ENCODE data around the gene TNFRSF14. TPM values are rescaled to one million over a fixed set of nuclear protein-coding genes. Genes with fewer than 3 reads are reported as not detected.
"Not testable (repeated sequence)": the region's sequence is repeated elsewhere in the genome, so short reads cannot be mapped to it uniquely, and the experiment has no call there.

Gene TNFRSF14
- total and polyA plus RNA-seq, 2 of the 13 experiments (the other 11 are each of a cell fraction or from before 2014, with no cell fraction given), result 11.9 to 49.9 TPM

DNA sequence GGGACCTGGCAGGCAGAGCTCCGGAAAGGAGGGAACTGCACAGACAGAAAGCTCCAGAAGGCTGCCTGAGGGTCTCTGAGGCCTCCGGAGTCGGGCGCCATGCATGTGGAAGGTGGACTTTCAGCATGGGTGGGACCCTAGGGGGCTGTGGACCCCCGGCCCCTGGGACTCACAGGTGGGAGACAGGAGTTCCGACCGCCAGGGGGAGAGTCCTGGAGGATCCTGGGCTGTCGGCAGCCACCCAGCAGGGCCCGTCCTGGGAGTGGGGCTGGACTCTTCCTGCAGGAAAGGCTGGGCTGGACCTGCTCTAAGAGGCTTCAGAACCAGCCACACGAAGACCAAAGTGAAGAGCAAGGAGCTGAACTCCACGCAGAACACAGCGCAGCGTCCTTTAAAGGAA lies 13.5 kb downstream of the TNFRSF14 start:
- H4K20me1 ChIP-seq (ENCODE audit: insufficient read depth, low read length); H3K4me3 ChIP-seq (replicated peaks in 1 of 3; ENCODE audit: insufficient read depth in 1 of 3, low read depth in 2 of 3, low read length in 3 of 3); H3K4me2 ChIP-seq (ENCODE audit: low read depth, low read length); intact Hi-C loops (cut with micrococcal nuclease; ENCODE audit: unreplicated experiment); H3K9ac ChIP-seq (ENCODE audit: insufficient read depth, low read depth, low read length); in situ Hi-C loops (cut with HindIII; ENCODE audit: extremely low pct_ligation_motif_present, low pct_unique_long_range_greater_than_20kb); H3K27ac ChIP-seq (ENCODE audit: extremely low read length, insufficient read depth, low read length); DNase-seq (ENCODE audit: low spot score); CTCF ChIA-PET (ENCODE audit: low intra/inter-chr PET ratio, low total read pairs); H3K79me2 ChIP-seq (ENCODE audit: insufficient read depth, low read length); H3K36me3 ChIP-seq (replicated peaks in 1 of 2; ENCODE audit: control insufficient read depth in 1 of 2, insufficient read depth in 2 of 2, low read length in 2 of 2); H2AFZ ChIP-seq (ENCODE audit: low read length); POLR2A ChIA-PET; FAIRE-seq; BruUV-seq (replicated peaks): not testable (repeated sequence)
- peak; percentile 54 for ATAC-seq
- TF ChIP-seq, protein P1, sequence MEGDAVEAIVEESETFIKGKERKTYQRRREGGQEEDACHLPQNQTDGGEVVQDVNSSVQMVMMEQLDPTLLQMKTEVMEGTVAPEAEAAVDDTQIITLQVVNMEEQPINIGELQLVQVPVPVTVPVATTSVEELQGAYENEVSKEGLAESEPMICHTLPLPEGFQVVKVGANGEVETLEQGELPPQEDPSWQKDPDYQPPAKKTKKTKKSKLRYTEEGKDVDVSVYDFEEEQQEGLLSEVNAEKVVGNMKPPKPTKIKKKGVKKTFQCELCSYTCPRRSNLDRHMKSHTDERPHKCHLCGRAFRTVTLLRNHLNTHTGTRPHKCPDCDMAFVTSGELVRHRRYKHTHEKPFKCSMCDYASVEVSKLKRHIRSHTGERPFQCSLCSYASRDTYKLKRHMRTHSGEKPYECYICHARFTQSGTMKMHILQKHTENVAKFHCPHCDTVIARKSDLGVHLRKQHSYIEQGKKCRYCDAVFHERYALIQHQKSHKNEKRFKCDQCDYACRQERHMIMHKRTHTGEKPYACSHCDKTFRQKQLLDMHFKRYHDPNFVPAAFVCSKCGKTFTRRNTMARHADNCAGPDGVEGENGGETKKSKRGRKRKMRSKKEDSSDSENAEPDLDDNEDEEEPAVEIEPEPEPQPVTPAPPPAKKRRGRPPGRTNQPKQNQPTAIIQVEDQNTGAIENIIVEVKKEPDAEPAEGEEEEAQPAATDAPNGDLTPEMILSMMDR (CRISPR knock-in tag; IDR thresholded peaks at IDR 0.05), result peak; percentile 30; the same call in 1 of the 2 replicates
- Histone ChIP-seq H3K9me3 (ENCODE audit: low read length) (peaks cover 11% of the 10 kb centered on the region), H3K4me1 (ENCODE audit: insufficient read depth, low read length) (peaks cover 48% of the 10 kb centered on the region), H3K27me3 (ENCODE audit: control insufficient read depth in 1 of 2, insufficient read depth in 2 of 2, low read length in 2 of 2) (peaks cover 5 to 40% of the 10 kb centered on the region in 2 experiments; a peak in 4 of 5 replicates)
- WGBS (ENCODE audit: low lambda C conversion rate), result 65% methylated on average over 4 of the region's 13 CpGs

DNA sequence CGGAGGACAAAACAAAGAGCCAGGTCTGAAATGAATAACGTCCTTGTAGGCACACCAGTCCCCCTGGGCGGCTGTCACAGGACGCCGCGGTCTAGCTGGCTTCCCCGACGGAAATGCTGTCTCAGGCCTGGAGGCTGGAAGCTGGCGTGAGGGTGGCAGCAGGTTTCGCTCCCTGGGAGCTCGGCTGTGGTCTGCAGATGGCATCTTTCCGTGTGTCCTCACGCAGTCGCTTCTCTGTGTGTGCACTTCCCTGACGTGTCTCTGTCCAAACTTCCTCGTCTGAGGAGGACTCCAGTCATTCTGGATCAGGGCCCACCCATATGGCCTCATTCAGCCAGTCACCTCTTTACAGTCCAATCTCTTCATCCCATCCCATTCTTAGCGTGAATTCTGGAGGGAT lies 14.2 kb downstream of the TNFRSF14 start:
- no peak for DNase-seq (ENCODE audit: low spot score)
- CTCF ChIA-PET (ENCODE audit: low intra/inter-chr PET ratio, low total read pairs), result no interaction called here
- POLR2A ChIA-PET, result interaction anchor here (1.4 kb wide), 1 partner anchor 16 kb away, joined by 4 read pairs; the partner anchor contains the start of gene PRXL2B
- Histone ChIP-seq H3K9me3 (ENCODE audit: low read length) (peaks cover 11% of the 10 kb centered on the region), H3K27me3 (ENCODE audit: control insufficient read depth in 1 of 2, insufficient read depth in 2 of 2, low read length in 2 of 2) (peaks cover 5 to 40% of the 10 kb centered on the region in 2 experiments; a peak in 4 of 5 replicates), H2AFZ (ENCODE audit: low read length) (no peak overlapping the region), H3K4me2 (ENCODE audit: low read depth, low read length) (no peak overlapping the region), H3K4me1 (ENCODE audit: insufficient read depth, low read length) (peaks cover 54% of the 10 kb centered on the region), H3K36me3 (replicated peaks in 1 of 2; ENCODE audit: control insufficient read depth in 1 of 2, insufficient read depth in 2 of 2, low read length in 2 of 2) (no peaks in the 10 kb centered on the region), H3K4me3 (replicated peaks in 1 of 3; ENCODE audit: insufficient read depth in 1 of 3, low read depth in 2 of 3, low read length in 3 of 3) (no peak overlapping the region), H3K79me2 (ENCODE audit: insufficient read depth, low read length) (no peaks in the 10 kb centered on the region), H3K9ac (ENCODE audit: insufficient read depth, low read depth, low read length) (no peak overlapping the region), H4K20me1 (ENCODE audit: insufficient read depth, low read length) (no peaks in the 10 kb centered on the region), H3K27ac (ENCODE audit: extremely low read length, insufficient read depth, low read length) (no peak overlapping the region)
- intact Hi-C loops (cut with micrococcal nuclease; ENCODE audit: unreplicated experiment) (no loop called here), in situ Hi-C loops (cut with HindIII; ENCODE audit: extremely low pct_ligation_motif_present, low pct_unique_long_range_greater_than_20kb) (no loop called here)
- BruUV-seq (replicated peaks), result no TSS peak
- no peak for FAIRE-seq
- ATAC-seq, result no peak
- WGBS (ENCODE audit: low lambda C conversion rate), result 40% methylated on average over 7 of the region's 17 CpGs
- no peak for TF ChIP-seq MED13 (CRISPR knock-in tag; IDR thresholded peaks at IDR 0.05)
- no peak for TF ChIP-seq ZNF629 (CRISPR knock-in tag; conservative IDR thresholded peaks at IDR 0.05)
- TF ChIP-seq NFIB (CRISPR knock-in tag; IDR thresholded peaks at IDR 0.05; ENCODE audit: borderline replicate concordance), result no peak
- TF ChIP-seq HNRNPH1 (optimal IDR thresholded peaks at IDR 0.05; ENCODE audit: low read depth, low read length), result no peak
- no peak for TF ChIP-seq NKX3-1 (CRISPR knock-in tag; IDR thresholded peaks at IDR 0.05)
- no peak for TF ChIP-seq CEBPZ (IDR thresholded peaks at IDR 0.05; ENCODE audit: low read length)
- TF ChIP-seq, protein P2, sequence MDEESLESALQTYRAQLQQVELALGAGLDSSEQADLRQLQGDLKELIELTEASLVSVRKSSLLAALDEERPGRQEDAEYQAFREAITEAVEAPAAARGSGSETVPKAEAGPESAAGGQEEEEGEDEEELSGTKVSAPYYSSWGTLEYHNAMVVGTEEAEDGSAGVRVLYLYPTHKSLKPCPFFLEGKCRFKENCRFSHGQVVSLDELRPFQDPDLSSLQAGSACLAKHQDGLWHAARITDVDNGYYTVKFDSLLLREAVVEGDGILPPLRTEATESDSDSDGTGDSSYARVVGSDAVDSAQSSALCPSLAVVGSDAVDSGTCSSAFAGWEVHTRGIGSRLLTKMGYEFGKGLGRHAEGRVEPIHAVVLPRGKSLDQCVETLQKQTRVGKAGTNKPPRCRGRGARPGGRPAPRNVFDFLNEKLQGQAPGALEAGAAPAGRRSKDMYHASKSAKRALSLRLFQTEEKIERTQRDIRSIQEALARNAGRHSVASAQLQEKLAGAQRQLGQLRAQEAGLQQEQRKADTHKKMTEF (CRISPR knock-in tag; IDR thresholded peaks at IDR 0.05), result no peak
- no peak for TF ChIP-seq ZNF770 (CRISPR knock-in tag; IDR thresholded peaks at IDR 0.05)
- TF ChIP-seq KLF9 (CRISPR knock-in tag; IDR thresholded peaks at IDR 0.05; ENCODE audit: low read depth), result no peak

Measured in HepG2 (cell line).